Breast epithelium (tissue), 4 donors: ENCODE data around the gene ATP5ME. TPM values are rescaled to one million over a fixed set of nuclear protein-coding genes. Genes with fewer than 3 reads are reported as not detected.

ENCODE experiments used
- DNase-seq, 2 donors: peaks; one replicate each; pipeline ENCODE4 v3.0.0-alpha.2; 2019; ENCODE audit warnings: low spot score in 2 of 2
- H3K27ac ChIP-seq, 2 donors: fragments of 200-600 bp; sonication (generic) in 1 of 2; one replicate each; pipeline ENCODE4 v1.5.1; 2016 to 2019; ENCODE audit warnings: mild to moderate bottlenecking in 1 of 2
- H3K27me3 ChIP-seq, 2 donors: fragments of 200-600 bp; sonication (generic) in 1 of 2; one replicate each; pipeline versions ENCODE4 v1.5.1 to v1.6.0; 2017 to 2019; ENCODE audit warnings: control low read depth in 1 of 2, mild to moderate bottlenecking in 1 of 2
- H3K36me3 ChIP-seq: fragments of 200-600 bp; one replicate; pipeline ENCODE4 v1.5.1; 2019
- H3K4me1 ChIP-seq, 2 donors: fragments of 200-600 bp; sonication (generic); one replicate each; pipeline ENCODE4 v1.5.1; 2016 to 2019; ENCODE audit warnings: control low read depth in 1 of 2
- H3K4me3 ChIP-seq, 3 donors: fragments of 200-600 bp; sonication (generic); 1 replicate in 2 of 3; 2 replicates in 1 of 3; pipeline ENCODE4 v1.5.1; 2016 to 2019; ENCODE audit warnings: mild to moderate bottlenecking in 3 of 3, moderate library complexity in 2 of 3
- H3K9me3 ChIP-seq, 2 donors: fragments of 200-600 bp; sonication (generic) in 1 of 2; one replicate each; pipeline ENCODE4 v1.5.1; 2016 to 2019; ENCODE audit warnings: control low read depth in 1 of 2
- CTCF ChIP-seq, 3 donors: fragments of 450-650 bp; IDR thresholded peaks; one replicate each; pipeline ENCODE4 v1.5.1; 2016 to 2017; ENCODE audit warnings: antibody characterized with exemption in 3 of 3, mild to moderate bottlenecking in 3 of 3, moderate library complexity in 3 of 3
- POLR2A ChIP-seq: fragments of 450-650 bp; IDR thresholded peaks from one replicate; pipeline ENCODE4 v1.6.1; 2016; ENCODE audit warnings: antibody characterized with exemption, mild to moderate bottlenecking, moderate library complexity
- POLR2AphosphoS5 ChIP-seq, 3 donors: sonication (generic); formaldehyde crosslinking; IDR thresholded peaks; one replicate each; pipeline ENCODE4 v1.6.1; 2017; ENCODE audit warnings: antibody characterized with exemption in 3 of 3
- intact Hi-C: fragments of 100-400 bp; cut with DNase I; formaldehyde crosslinking; loops from one replicate; pipeline ENCODE4 v1.15.1; 2023; ENCODE audit warnings: low total_unique reads
- total RNA-seq, 3 donors: library from RNA; depleted of rRNA; stranded (reverse); fragments of >200 nt; gene quantifications; one replicate each; pipeline ENCODE4 v1.1.0, GENCODE V29; 2016

The ATP5ME gene
- total RNA-seq, 3 donors from 2014 or later, result 108 to 179 (median 128) TPM

- DNase-seq, result no peak
- H3K27ac ChIP-seq, result no peak overlapping the region
- H3K36me3 ChIP-seq, result no peaks in the 10 kb centered on the region
- intact Hi-C loops, result no loop called here
- TF ChIP-seq CTCF (IDR thresholded peaks at IDR 0.05) (no peak), POLR2A (no peak), POLR2AphosphoS5 (IDR thresholded peaks at IDR 0.05) (no peak)
- no peaks in the 10 kb centered on the region for H3K9me3 ChIP-seq
- no peaks in the 10 kb centered on the region for H3K4me1 ChIP-seq
- no peaks in the 10 kb centered on the region for H3K27me3 ChIP-seq
- no peak overlapping the region for H3K4me3 ChIP-seq
Observed at GRCh38 chr4:665751-666435, 8.2 kb downstream of the ATP5ME start.

GRCh38 chr4:665381-665750 is 8.7 kb downstream of the ATP5ME start:
- no peak for DNase-seq
- no peaks in the 10 kb centered on the region for H3K36me3 ChIP-seq
- no peaks in the 10 kb centered on the region for H3K9me3 ChIP-seq
- TF ChIP-seq CTCF (IDR thresholded peaks at IDR 0.05) (no peak), POLR2A (no peak), POLR2AphosphoS5 (IDR thresholded peaks at IDR 0.05) (no peak)
- H3K27me3 ChIP-seq, result no peaks in the 10 kb centered on the region
- intact Hi-C loops, result no loop called here
- H3K27ac ChIP-seq, result no peak overlapping the region
- no peak overlapping the region for H3K4me3 ChIP-seq
- no peaks in the 10 kb centered on the region for H3K4me1 ChIP-seq

- Histone ChIP-seq H3K4me1 (no peaks in the 10 kb centered on the region), H3K9me3 (no peaks in the 10 kb centered on the region), H3K36me3 (no peaks in the 10 kb centered on the region), H3K27ac (no peak overlapping the region), H3K4me3 (peak overlapping the region in 2 of 3 donors; percentile 80 to 83), H3K27me3 (no peaks in the 10 kb centered on the region)
- TF ChIP-seq POLR2A, result no peak
- no peak for TF ChIP-seq CTCF (IDR thresholded peaks at IDR 0.05)
- TF ChIP-seq POLR2AphosphoS5 (IDR thresholded peaks at IDR 0.05), result no peak
- intact Hi-C loops, result no loop called here
- DNase-seq, result no peak
Observed at GRCh38 chr4:664713-665231, 9.3 kb downstream of the ATP5ME start.

GRCh38 chr4:663438-664428 is 10.3 kb downstream of the ATP5ME start:
- peak overlapping the region; percentile 44 to 61 for H3K27ac ChIP-seq
- H3K4me3 ChIP-seq, result peak overlapping the region; percentile 54 to 83 (median 80)
- no peaks in the 10 kb centered on the region for H3K36me3 ChIP-seq
- no peaks in the 10 kb centered on the region for H3K27me3 ChIP-seq
- H3K9me3 ChIP-seq, result no peaks in the 10 kb centered on the region
- TF ChIP-seq POLR2A (no peak), CTCF (IDR thresholded peaks at IDR 0.05) (no peak), POLR2AphosphoS5 (IDR thresholded peaks at IDR 0.05) (no peak)
- no peaks in the 10 kb centered on the region for H3K4me1 ChIP-seq
- DNase-seq, result peak in 1 of 2 donors; percentile 52
- intact Hi-C loops, result no loop called here
